WTC11 (cell line): ENCODE results near the gene P3R3URF. TPM values are rescaled to one million over a fixed set of nuclear protein-coding genes. Genes with fewer than 3 reads are reported as not detected.

Experiments
- ATAC-seq: fragments of 200-7000 bp; cut with Tn5 transposase; 2 replicates; pipeline ENCODE4 v1.10.0; 2021; ENCODE audit warnings: mild to moderate bottlenecking, moderate library complexity
- CTCF ChIA-PET: fragments of 300-600 bp; sonication (Branson Sonifier 250); formaldehyde crosslinking; loops from one replicate; lab custom pipeline; 2021; ENCODE audit warnings: antibody characterized with exemption; lab: Charles Lee
- POLR2A ChIA-PET: fragments of 350-600 bp; sonication (Branson Sonifier 250); formaldehyde crosslinking; loops from one replicate; lab custom pipeline; 2021; ENCODE audit warnings: antibody characterized with exemption; lab: Charles Lee
- DNase-seq: peaks from one replicate; pipeline ENCODE4 v3.0.0; 2021; ENCODE audit warnings: low spot score
- H3K27ac Mint-ChIP-seq: 2 replicates; pipeline ENCODE4 v1.8.0; 2021; ENCODE audit warnings: mixed read lengths
- H3K27me3 Mint-ChIP-seq: 2 replicates; pipeline ENCODE4 v1.8.0; 2021; ENCODE audit warnings: low read depth, mild to moderate bottlenecking, moderate library complexity, mixed read lengths
- H3K36me3 Mint-ChIP-seq: 2 replicates; pipeline ENCODE4 v1.8.0; 2021; ENCODE audit warnings: mixed read lengths
- H3K4me1 Mint-ChIP-seq: 2 replicates; pipeline ENCODE4 v1.8.0; 2022; ENCODE audit warnings: mixed read lengths
- H3K4me3 Mint-ChIP-seq: 2 replicates; pipeline ENCODE4 v1.8.0; 2021; ENCODE audit warnings: mild to moderate bottlenecking, moderate library complexity, mixed read lengths
- H3K9me3 Mint-ChIP-seq: 2 replicates; pipeline ENCODE4 v1.8.0; 2021; ENCODE audit warnings: mixed read lengths
- ATF1 ChIP-seq: sonication (generic); formaldehyde crosslinking; IDR thresholded peaks from 2 replicates; pipeline ENCODE4 v1.8.1; 2023; ENCODE audit warnings: mild to moderate bottlenecking, moderate library complexity, missing genetic modification reagents
- E2F1 ChIP-seq: sonication (generic); formaldehyde crosslinking; IDR thresholded peaks from 2 replicates; pipeline ENCODE4 v1.8.0; 2022; ENCODE audit warnings: mild to moderate bottlenecking, missing genetic modification reagents
- ETV6 ChIP-seq: sonication (generic); formaldehyde crosslinking; IDR thresholded peaks from 2 replicates; pipeline ENCODE4 v1.8.1; 2022; ENCODE audit warnings: mild to moderate bottlenecking, missing genetic modification reagents
- FOXP1 ChIP-seq: sonication (generic); formaldehyde crosslinking; IDR thresholded peaks from 2 replicates; pipeline ENCODE4 v1.8.0; 2022; ENCODE audit warnings: missing genetic modification reagents, mild to moderate bottlenecking, moderate library complexity, borderline replicate concordance
- FOXP4 ChIP-seq: sonication (generic); formaldehyde crosslinking; IDR thresholded peaks from 2 replicates; pipeline ENCODE4 v1.8.0; 2022; ENCODE audit warnings: mild to moderate bottlenecking, missing genetic modification reagents
- HMGA2 ChIP-seq: fragments of 250-450 bp; sonication (Bioruptor Pico); IDR thresholded peaks from 2 replicates; pipeline ENCODE4 v1.4.0; 2021; ENCODE audit warnings: mild to moderate bottlenecking, moderate library complexity
- HMGXB4 ChIP-seq: sonication (generic); formaldehyde crosslinking; IDR thresholded peaks from 2 replicates; pipeline ENCODE4 v1.8.1; 2023; ENCODE audit warnings: mild to moderate bottlenecking, moderate library complexity, missing genetic modification reagents
- JUN ChIP-seq: sonication (generic); formaldehyde crosslinking; IDR thresholded peaks from 2 replicates; pipeline ENCODE4 v1.8.0; 2023; ENCODE audit warnings: mild to moderate bottlenecking, missing genetic modification reagents
- MAX ChIP-seq: sonication (generic); formaldehyde crosslinking; IDR thresholded peaks from 2 replicates; pipeline ENCODE4 v1.8.0; 2022; ENCODE audit warnings: mild to moderate bottlenecking, missing genetic modification reagents
- OVOL2 ChIP-seq: fragments of 250-450 bp; sonication (Bioruptor Pico); IDR thresholded peaks from 2 replicates; pipeline ENCODE4 v1.9.0; 2021; ENCODE audit warnings: mild to moderate bottlenecking, borderline replicate concordance
- PREB ChIP-seq: sonication (generic); formaldehyde crosslinking; IDR thresholded peaks from 2 replicates; pipeline ENCODE4 v1.8.1; 2022; ENCODE audit warnings: mild to moderate bottlenecking, missing genetic modification reagents, moderate library complexity, borderline replicate concordance
- SP1 ChIP-seq: sonication (generic); formaldehyde crosslinking; conservative IDR thresholded peaks from 2 replicates; pipeline ENCODE4 v1.8.1; 2022; ENCODE audit warnings: missing genetic modification reagents
- ZBTB43 ChIP-seq: sonication (generic); formaldehyde crosslinking; IDR thresholded peaks from 2 replicates; pipeline ENCODE4 v1.8.1; 2023; ENCODE audit warnings: mild to moderate bottlenecking, missing genetic modification reagents
- ZMAT4 ChIP-seq: fragments of 250-450 bp; sonication (Bioruptor Pico); IDR thresholded peaks from 2 replicates; pipeline ENCODE4 v1.9.0; 2021; ENCODE audit warnings: mild to moderate bottlenecking
- ZNF512 ChIP-seq: sonication (generic); formaldehyde crosslinking; IDR thresholded peaks from 2 replicates; pipeline ENCODE4 v1.8.1; 2022; ENCODE audit warnings: missing genetic modification reagents, borderline replicate concordance
- total RNA-seq: library from RNA; stranded (reverse); gene quantifications from 3 replicates; pipeline ENCODE4 v1.2.3, GENCODE V29; 2021

P3R3URF gene
- total RNA-seq, 1 experiment from 2014 or later = not detected

- TF ChIP-seq HMGXB4 (CRISPR knock-in tag) = no peak
- TF ChIP-seq PREB (CRISPR knock-in tag) = no peak
- no peak for TF ChIP-seq FOXP1
- TF ChIP-seq JUN = no peak
- TF ChIP-seq ZNF512 (CRISPR knock-in tag) = no peak
These were observed 45.5 kb upstream of the P3R3URF start (continued) for GRCh38 chr1:46221749-46222148.

- DNase-seq (no peak), ATAC-seq (no peak)
- TF ChIP-seq E2F1 (CRISPR knock-in tag) (no peak), ATF1 (no peak), ZMAT4 (no peak), OVOL2 (no peak), MAX (CRISPR knock-in tag) (no peak)
- no peaks in the 10 kb centered on the region for H3K9me3 Mint-ChIP-seq
- H3K4me1 Mint-ChIP-seq = peaks cover 33% of the 10 kb centered on the region
- ChIA-PET CTCF (interaction anchor here (1.3 to 6.6 kb wide), 3 partner anchors 17 to 39 kb away, joined by 5 to 55 read pairs (median 8); partner anchors contain the start of genes LURAP1 and POMGNT1), POLR2A (no interaction called here)
- H3K4me3 Mint-ChIP-seq = no peak overlapping the region
- no peaks in the 10 kb centered on the region for H3K36me3 Mint-ChIP-seq
- H3K27me3 Mint-ChIP-seq = no peaks in the 10 kb centered on the region
- no peak overlapping the region for H3K27ac Mint-ChIP-seq
These were observed 44.5 kb upstream of the P3R3URF start for GRCh38 chr1:46220808-46221207.

GRCh38 chr1:46219551-46220520, 43.5 kb upstream of the P3R3URF start:
- CTCF ChIA-PET = interaction anchor here (0.7 to 6.6 kb wide), 2 partner anchors 21 to 25 kb away, joined by 3 to 55 read pairs; partner anchors contain the start of gene POMGNT1
- TF ChIP-seq FOXP4 (CRISPR knock-in tag) = no peak
- no peak for TF ChIP-seq SP1 (CRISPR knock-in tag)
- no peak for TF ChIP-seq ZBTB43 (CRISPR knock-in tag)
- TF ChIP-seq HMGXB4 (CRISPR knock-in tag) = no peak
- TF ChIP-seq HMGA2 (CRISPR knock-in tag) = no peak
- TF ChIP-seq ETV6 (CRISPR knock-in tag) = no peak
- POLR2A ChIA-PET = interaction anchor here (0.5 to 0.6 kb wide), 2 partner anchors 17 to 88 kb away, joined by 3 to 5 read pairs; partner anchors contain the start of gene PIK3R3
- no peaks in the 10 kb centered on the region for H3K36me3 Mint-ChIP-seq
- H3K4me1 Mint-ChIP-seq = peaks cover 33% of the 10 kb centered on the region
- DNase-seq = no peak
- no peaks in the 10 kb centered on the region for H3K27me3 Mint-ChIP-seq
- no peak overlapping the region for H3K4me3 Mint-ChIP-seq
- no peak for ATAC-seq
- no peaks in the 10 kb centered on the region for H3K9me3 Mint-ChIP-seq
- no peak overlapping the region for H3K27ac Mint-ChIP-seq
